ENCODE measurements around the gene CYBB. TPM values are rescaled to one million over a fixed set of nuclear protein-coding genes. Genes with fewer than 3 reads are reported as not detected.

The CYBB gene
- total RNA-seq, 1 experiment from 2014 or later, result 0.23 TPM

DNA sequence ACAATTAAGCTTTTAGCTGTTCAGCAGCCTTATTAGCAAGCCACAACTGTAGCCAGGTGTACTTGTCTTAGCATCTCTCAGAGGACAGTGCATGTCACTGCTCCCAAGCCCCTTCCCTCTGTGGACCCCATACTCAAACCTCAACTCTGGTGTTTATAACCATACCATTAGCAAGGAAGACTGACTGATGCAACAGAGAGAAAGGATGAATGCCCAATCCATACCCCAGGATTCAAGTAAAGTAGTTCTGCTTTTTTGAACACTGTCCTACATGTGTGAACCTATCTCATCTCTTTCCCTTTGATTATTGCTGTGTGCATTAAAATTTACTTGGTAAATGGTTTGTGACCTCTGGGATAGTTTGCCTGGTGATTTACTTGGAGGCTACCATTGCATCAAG lies 22.8 kb upstream of the CYBB start:
- Histone ChIP-seq H3K4me1 (ENCODE audit: control insufficient read depth, insufficient read depth, low read length) (no peaks in the 10 kb centered on the region), H3K27me3 (ENCODE audit: control insufficient read depth, insufficient read depth, low read length) (no peaks in the 10 kb centered on the region), H3K9me3 (ENCODE audit: control insufficient read depth, insufficient read depth, low read depth, low read length) (no peaks in the 10 kb centered on the region), H3K36me3 (ENCODE audit: control insufficient read depth, insufficient read depth, low read length) (no peaks in the 10 kb centered on the region), H3K27ac (ENCODE audit: low read length) (no peak overlapping the region), H3K4me3 (ENCODE audit: low read depth in 2 of 2, low read length in 2 of 2) (no peak overlapping the region)
- ChIA-PET POLR2A (no interaction called here), CTCF (no interaction called here)
- no peak for ATAC-seq
- in situ Hi-C loops (cut with HindIII; ENCODE audit: low pct_unique_long_range_greater_than_20kb, low sequenced_read_pairs), result no loop called here
- intact Hi-C loops (cut with micrococcal nuclease; ENCODE audit: unreplicated experiment), result no loop called here
- BruUV-seq (replicated peaks), result no TSS peak
- TF ChIP-seq, protein P1, sequence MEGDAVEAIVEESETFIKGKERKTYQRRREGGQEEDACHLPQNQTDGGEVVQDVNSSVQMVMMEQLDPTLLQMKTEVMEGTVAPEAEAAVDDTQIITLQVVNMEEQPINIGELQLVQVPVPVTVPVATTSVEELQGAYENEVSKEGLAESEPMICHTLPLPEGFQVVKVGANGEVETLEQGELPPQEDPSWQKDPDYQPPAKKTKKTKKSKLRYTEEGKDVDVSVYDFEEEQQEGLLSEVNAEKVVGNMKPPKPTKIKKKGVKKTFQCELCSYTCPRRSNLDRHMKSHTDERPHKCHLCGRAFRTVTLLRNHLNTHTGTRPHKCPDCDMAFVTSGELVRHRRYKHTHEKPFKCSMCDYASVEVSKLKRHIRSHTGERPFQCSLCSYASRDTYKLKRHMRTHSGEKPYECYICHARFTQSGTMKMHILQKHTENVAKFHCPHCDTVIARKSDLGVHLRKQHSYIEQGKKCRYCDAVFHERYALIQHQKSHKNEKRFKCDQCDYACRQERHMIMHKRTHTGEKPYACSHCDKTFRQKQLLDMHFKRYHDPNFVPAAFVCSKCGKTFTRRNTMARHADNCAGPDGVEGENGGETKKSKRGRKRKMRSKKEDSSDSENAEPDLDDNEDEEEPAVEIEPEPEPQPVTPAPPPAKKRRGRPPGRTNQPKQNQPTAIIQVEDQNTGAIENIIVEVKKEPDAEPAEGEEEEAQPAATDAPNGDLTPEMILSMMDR (IDR thresholded peaks at IDR 0.05), result no peak
- TF ChIP-seq SIN3A (IDR thresholded peaks at IDR 0.05; ENCODE audit: borderline replicate concordance, insufficient read depth, low read depth, low read length), result no peak
- no peak for TF ChIP-seq POLR2AphosphoS5 (IDR thresholded peaks at IDR 0.05; ENCODE audit: low read depth, low read length)
- TF ChIP-seq TCF7L2 (IDR thresholded peaks at IDR 0.05; ENCODE audit: low read depth, low read length), result no peak
- TF ChIP-seq, protein P2, sequence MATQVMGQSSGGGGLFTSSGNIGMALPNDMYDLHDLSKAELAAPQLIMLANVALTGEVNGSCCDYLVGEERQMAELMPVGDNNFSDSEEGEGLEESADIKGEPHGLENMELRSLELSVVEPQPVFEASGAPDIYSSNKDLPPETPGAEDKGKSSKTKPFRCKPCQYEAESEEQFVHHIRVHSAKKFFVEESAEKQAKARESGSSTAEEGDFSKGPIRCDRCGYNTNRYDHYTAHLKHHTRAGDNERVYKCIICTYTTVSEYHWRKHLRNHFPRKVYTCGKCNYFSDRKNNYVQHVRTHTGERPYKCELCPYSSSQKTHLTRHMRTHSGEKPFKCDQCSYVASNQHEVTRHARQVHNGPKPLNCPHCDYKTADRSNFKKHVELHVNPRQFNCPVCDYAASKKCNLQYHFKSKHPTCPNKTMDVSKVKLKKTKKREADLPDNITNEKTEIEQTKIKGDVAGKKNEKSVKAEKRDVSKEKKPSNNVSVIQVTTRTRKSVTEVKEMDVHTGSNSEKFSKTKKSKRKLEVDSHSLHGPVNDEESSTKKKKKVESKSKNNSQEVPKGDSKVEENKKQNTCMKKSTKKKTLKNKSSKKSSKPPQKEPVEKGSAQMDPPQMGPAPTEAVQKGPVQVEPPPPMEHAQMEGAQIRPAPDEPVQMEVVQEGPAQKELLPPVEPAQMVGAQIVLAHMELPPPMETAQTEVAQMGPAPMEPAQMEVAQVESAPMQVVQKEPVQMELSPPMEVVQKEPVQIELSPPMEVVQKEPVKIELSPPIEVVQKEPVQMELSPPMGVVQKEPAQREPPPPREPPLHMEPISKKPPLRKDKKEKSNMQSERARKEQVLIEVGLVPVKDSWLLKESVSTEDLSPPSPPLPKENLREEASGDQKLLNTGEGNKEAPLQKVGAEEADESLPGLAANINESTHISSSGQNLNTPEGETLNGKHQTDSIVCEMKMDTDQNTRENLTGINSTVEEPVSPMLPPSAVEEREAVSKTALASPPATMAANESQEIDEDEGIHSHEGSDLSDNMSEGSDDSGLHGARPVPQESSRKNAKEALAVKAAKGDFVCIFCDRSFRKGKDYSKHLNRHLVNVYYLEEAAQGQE (IDR thresholded peaks at IDR 0.05; ENCODE audit: insufficient read depth in 1 of 2, low read depth in 2 of 2, low read length in 1 of 2), result no peak
- no peak for DNase-seq (ENCODE audit: low read depth, low spot score)

DNA sequence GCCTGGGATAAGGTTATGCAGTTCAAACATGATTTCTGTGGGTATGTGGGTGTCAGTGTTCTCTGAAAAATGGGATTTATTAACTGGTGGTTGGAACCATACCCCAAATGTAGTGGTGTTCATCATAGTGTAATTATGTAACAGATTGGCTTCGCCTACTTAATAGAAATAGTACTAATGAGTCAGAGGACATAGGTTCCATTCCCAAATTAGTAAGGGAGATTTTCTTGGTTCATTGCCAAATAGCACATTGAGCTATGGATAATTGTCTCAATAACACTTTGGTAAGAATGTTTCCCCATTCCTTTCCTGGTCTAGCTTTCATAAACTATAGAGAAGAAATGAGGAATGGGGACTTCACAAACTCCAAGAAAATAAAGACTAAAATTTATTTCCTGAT lies 20.5 kb upstream of the CYBB start:
- no TSS peak for BruUV-seq (replicated peaks)
- Histone ChIP-seq H3K9me3 (ENCODE audit: control insufficient read depth, insufficient read depth, low read depth, low read length) (no peaks in the 10 kb centered on the region), H3K36me3 (ENCODE audit: control insufficient read depth, insufficient read depth, low read length) (no peaks in the 10 kb centered on the region), H3K4me1 (ENCODE audit: control insufficient read depth, insufficient read depth, low read length) (no peaks in the 10 kb centered on the region), H3K27me3 (ENCODE audit: control insufficient read depth, insufficient read depth, low read length) (no peaks in the 10 kb centered on the region), H3K4me3 (ENCODE audit: low read depth in 2 of 2, low read length in 2 of 2) (no peak overlapping the region), H3K27ac (ENCODE audit: low read length) (no peak overlapping the region)
- DNase-seq (ENCODE audit: low read depth, low spot score) (no peak), ATAC-seq (no peak)
- intact Hi-C loops (cut with micrococcal nuclease; ENCODE audit: unreplicated experiment) (no loop called here), in situ Hi-C loops (cut with HindIII; ENCODE audit: low pct_unique_long_range_greater_than_20kb, low sequenced_read_pairs) (no loop called here)
- TF ChIP-seq POLR2AphosphoS5 (IDR thresholded peaks at IDR 0.05; ENCODE audit: low read depth, low read length) (no peak), SIN3A (IDR thresholded peaks at IDR 0.05; ENCODE audit: borderline replicate concordance, insufficient read depth, low read depth, low read length) (no peak), TCF7L2 (IDR thresholded peaks at IDR 0.05; ENCODE audit: low read depth, low read length) (no peak)
- TF ChIP-seq, protein P1 (IDR thresholded peaks at IDR 0.05), result no peak
- TF ChIP-seq, protein P2 (IDR thresholded peaks at IDR 0.05; ENCODE audit: insufficient read depth in 1 of 2, low read depth in 2 of 2, low read length in 1 of 2), result no peak
- CTCF ChIA-PET, result no interaction called here
- POLR2A ChIA-PET, result no interaction called here

Measured in Panc1 (cell line).